Trophoblast cell (in vitro differentiated cells and primary cell): ENCODE results near the gene BCL7A.

ENCODE experiments used
- DNase-seq, 2 donors: peaks; one replicate each; pipeline ENCODE4 v3.0.0-alpha.2; 2016
- H2AFZ ChIP-seq: 2 replicates; pipeline ENCODE4 v1.6.1; 2013; ENCODE audit warnings: low read length, moderate library complexity, mild to moderate bottlenecking; ENCODE audit not compliant: insufficient read depth, poor library complexity
- H2AK5ac ChIP-seq: 2 replicates; pipeline ENCODE4 v1.6.1; 2013; ENCODE audit warnings: mild to moderate bottlenecking, low read length
- H2BK120ac ChIP-seq: 2 replicates; pipeline ENCODE4 v1.6.1; 2013; ENCODE audit warnings: low read length, mild to moderate bottlenecking, moderate library complexity; ENCODE audit not compliant: insufficient read depth, poor library complexity
- H2BK12ac ChIP-seq: 2 replicates; pipeline ENCODE4 v1.6.1; 2013; ENCODE audit warnings: mild to moderate bottlenecking, low read length, moderate library complexity
- H2BK5ac ChIP-seq: 2 replicates; pipeline ENCODE4 v1.6.1; 2013; ENCODE audit warnings: low read length, low read depth, moderate library complexity, mild to moderate bottlenecking; ENCODE audit not compliant: poor library complexity
- H3K14ac ChIP-seq: 2 replicates; pipeline ENCODE4 v1.6.1; 2013; ENCODE audit warnings: mild to moderate bottlenecking, low read length
- H3K18ac ChIP-seq: 2 replicates; pipeline ENCODE4 v1.6.1; 2013; ENCODE audit warnings: mild to moderate bottlenecking, low read length
- H3K23ac ChIP-seq: 2 replicates; pipeline ENCODE4 v1.6.1; 2013; ENCODE audit warnings: low read length
- H3K27ac ChIP-seq: 2 replicates; pipeline ENCODE4 v1.5.1; 2013; ENCODE audit warnings: low read depth, mild to moderate bottlenecking, inconsistent platforms, low read length, moderate library complexity
- H3K27me3 ChIP-seq: 2 replicates; pipeline ENCODE4 v1.6.1; 2013; ENCODE audit warnings: inconsistent platforms, mild to moderate bottlenecking, low read length, moderate library complexity; ENCODE audit not compliant: insufficient read depth
- H3K36me3 ChIP-seq, 2 experiments: 1 replicate in 1 of 2; 2 replicates in 1 of 2; pipeline ENCODE4 v1.6.1; 2013; ENCODE audit warnings: low read length in 2 of 2, mild to moderate bottlenecking in 2 of 2, moderate library complexity in 1 of 2; ENCODE audit not compliant: insufficient read depth in 2 of 2, control insufficient read depth in 1 of 2
- H3K4ac ChIP-seq: 2 replicates; pipeline ENCODE4 v1.6.1; 2013; ENCODE audit warnings: low read depth, mild to moderate bottlenecking, low read length, moderate library complexity
- H3K4me1 ChIP-seq, 2 experiments: 1 replicate in 1 of 2; 2 replicates in 1 of 2; pipeline ENCODE4 v1.6.1; 2013; ENCODE audit warnings: low read length in 2 of 2, mild to moderate bottlenecking in 2 of 2, moderate library complexity in 1 of 2; ENCODE audit not compliant: insufficient read depth in 2 of 2, control insufficient read depth in 1 of 2
- H3K4me2 ChIP-seq: 2 replicates; pipeline ENCODE4 v1.6.1; 2013; ENCODE audit warnings: inconsistent platforms, mild to moderate bottlenecking, low read length, moderate library complexity
- H3K4me3 ChIP-seq: 2 replicates; pipeline ENCODE4 v1.5.1; 2013; ENCODE audit warnings: mild to moderate bottlenecking, low read depth, low read length, inconsistent platforms
- H3K79me1 ChIP-seq: one replicate; pipeline ENCODE4 v1.6.1; 2013; ENCODE audit warnings: low read length
- H3K79me2 ChIP-seq: 2 replicates; pipeline ENCODE4 v1.6.1; 2013; ENCODE audit warnings: low read length, mild to moderate bottlenecking; ENCODE audit not compliant: control insufficient read depth, insufficient read depth, poor library complexity
- H3K9ac ChIP-seq: 2 replicates; pipeline ENCODE4 v1.6.1; 2013; ENCODE audit warnings: mild to moderate bottlenecking, low read length
- H3K9me3 ChIP-seq: 2 replicates; pipeline ENCODE4 v1.6.1; 2013; ENCODE audit warnings: low read depth, mild to moderate bottlenecking, control low read depth, inconsistent platforms, low read length; ENCODE audit not compliant: insufficient read depth
- H4K12ac ChIP-seq: 2 replicates; pipeline ENCODE4 v1.6.1; 2013; ENCODE audit warnings: low read depth, mild to moderate bottlenecking, low read length, moderate library complexity
- H4K8ac ChIP-seq: 2 replicates; pipeline ENCODE4 v1.6.1; 2013; ENCODE audit warnings: low read depth, mild to moderate bottlenecking, low read length, moderate library complexity
- H4K91ac ChIP-seq: one replicate; pipeline ENCODE4 v1.6.1; 2013; ENCODE audit warnings: low read depth, mild to moderate bottlenecking, low read length, moderate library complexity
- WGBS: extraction: QIAGEN DNeasy Blood & Tissue Kit; methylation state at CpG from one replicate; pipeline ENCODE4 v1.1.7; 2013; ENCODE audit warnings: missing lambda C conversion rate; ENCODE audit not compliant: insufficient read length, insufficient coverage; ENCODE audit errors: extremely low coverage; 5-methylcytosine and 5-hydroxymethylcytosine counted together

The BCL7A gene

DNA sequence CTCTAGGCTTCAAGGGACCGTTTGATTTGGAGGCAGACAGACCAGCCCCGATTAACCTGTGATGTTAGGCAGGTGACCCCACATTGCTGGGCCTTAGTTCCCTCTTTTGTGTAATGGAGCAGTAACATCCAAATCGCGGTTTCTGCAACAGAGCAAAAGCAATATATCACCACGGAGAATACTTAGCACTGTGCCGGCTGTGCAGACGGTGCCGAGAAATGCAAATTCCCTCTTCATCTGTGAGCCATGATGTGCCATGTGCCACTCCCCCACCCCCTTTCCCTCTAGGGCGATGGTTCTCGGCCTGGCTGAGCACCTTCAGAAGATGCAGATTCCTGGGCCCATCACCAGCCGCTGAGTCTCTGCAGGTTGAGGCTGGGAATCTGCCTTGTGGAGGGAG lies 10.9 kb downstream of the BCL7A start:
- Histone ChIP-seq H2AK5ac (no peak overlapping the region), H2BK120ac (no peak overlapping the region), H3K18ac (no peak overlapping the region), H3K79me2 (no peaks in the 10 kb centered on the region), H3K14ac (no peak overlapping the region), H3K79me1 (no peaks in the 10 kb centered on the region), H3K27me3 (no peaks in the 10 kb centered on the region), H3K4me2 (no peak overlapping the region), H2BK5ac (no peak overlapping the region), H3K4me3 (no peak overlapping the region), H4K12ac (no peak overlapping the region), H3K9ac (no peak overlapping the region), H3K36me3 (peaks cover 8 to 11% of the 10 kb centered on the region in 2 experiments), H4K8ac (no peak overlapping the region), H4K91ac (no peak overlapping the region), H3K27ac (no peak overlapping the region), H3K9me3 (no peaks in the 10 kb centered on the region), H2BK12ac (no peak overlapping the region), H3K23ac (no peak overlapping the region), H3K4ac (no peak overlapping the region), H2AFZ (no peak overlapping the region), H3K4me1 (no peaks in the 10 kb centered on the region)
- no CpG with 5 or more reads among the region's 11 CpGs for WGBS
- DNase-seq, result no peak

- H3K36me3 ChIP-seq, result peaks cover 8 to 11% of the 10 kb centered on the region in 2 experiments
- H3K79me2 ChIP-seq, result no peaks in the 10 kb centered on the region
- no peak overlapping the region for H4K91ac ChIP-seq
- no peak overlapping the region for H3K18ac ChIP-seq
- no peak overlapping the region for H3K14ac ChIP-seq
- no peaks in the 10 kb centered on the region for H3K79me1 ChIP-seq
- no peaks in the 10 kb centered on the region for H3K9me3 ChIP-seq
- no peak overlapping the region for H2BK120ac ChIP-seq
- H3K27ac ChIP-seq, result no peak overlapping the region
- H3K27me3 ChIP-seq, result no peaks in the 10 kb centered on the region
- no peaks in the 10 kb centered on the region for H3K4me1 ChIP-seq
- H3K4me2 ChIP-seq, result no peak overlapping the region
- no peak overlapping the region for H2AFZ ChIP-seq
- no peak overlapping the region for H4K12ac ChIP-seq
- H3K4me3 ChIP-seq, result no peak overlapping the region
- no peak overlapping the region for H3K23ac ChIP-seq
- peak in 1 of 2 donors; percentile 14 for DNase-seq
- H4K8ac ChIP-seq, result no peak overlapping the region
- H3K4ac ChIP-seq, result no peak overlapping the region
- WGBS, result no CpG with 5 or more reads among the region's 8 CpGs
- no peak overlapping the region for H2BK12ac ChIP-seq
- H3K9ac ChIP-seq, result no peak overlapping the region
- H2AK5ac ChIP-seq, result no peak overlapping the region
- H2BK5ac ChIP-seq, result no peak overlapping the region
These were observed 13.6 kb downstream of the BCL7A start for GRCh38 chr12:122035292-122035691.

DNA sequence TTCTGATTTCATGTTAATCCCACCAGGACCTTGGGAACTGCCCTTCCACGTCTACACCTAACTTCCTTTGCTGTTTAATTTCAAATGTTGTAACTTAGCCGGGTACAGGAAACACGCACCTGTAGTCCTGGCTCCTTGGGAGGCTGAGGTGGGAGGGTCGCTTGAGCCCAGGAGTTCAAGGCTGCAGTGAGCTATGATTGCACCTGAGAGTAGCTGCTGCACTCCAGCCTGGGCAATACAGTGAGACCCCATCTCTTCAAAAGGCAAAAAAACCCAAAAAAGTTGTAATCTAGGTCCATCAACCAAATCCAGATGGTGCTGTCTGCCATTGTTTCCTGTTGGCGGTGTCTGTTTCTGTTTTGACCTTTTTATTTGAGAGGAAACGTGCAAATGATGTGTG lies 14.5 kb downstream of the BCL7A start:
- no peak overlapping the region for H4K8ac ChIP-seq
- no peak overlapping the region for H2AK5ac ChIP-seq
- peaks cover 8 to 11% of the 10 kb centered on the region in 2 experiments for H3K36me3 ChIP-seq
- H3K4ac ChIP-seq, result no peak overlapping the region
- no peak overlapping the region for H3K23ac ChIP-seq
- no CpG with 5 or more reads among the region's 6 CpGs for WGBS
- no peak overlapping the region for H2BK5ac ChIP-seq
- H3K4me3 ChIP-seq, result no peak overlapping the region
- no peak overlapping the region for H3K14ac ChIP-seq
- no peak overlapping the region for H3K4me2 ChIP-seq
- H2AFZ ChIP-seq, result no peak overlapping the region
- no peak overlapping the region for H3K27ac ChIP-seq
- no peak overlapping the region for H2BK12ac ChIP-seq
- no peak overlapping the region for H3K18ac ChIP-seq
- no peaks in the 10 kb centered on the region for H3K4me1 ChIP-seq
- H4K12ac ChIP-seq, result no peak overlapping the region
- DNase-seq, result no peak
- no peaks in the 10 kb centered on the region for H3K9me3 ChIP-seq
- H3K27me3 ChIP-seq, result no peaks in the 10 kb centered on the region
- H2BK120ac ChIP-seq, result no peak overlapping the region
- H3K9ac ChIP-seq, result no peak overlapping the region
- H3K79me1 ChIP-seq, result no peaks in the 10 kb centered on the region
- H4K91ac ChIP-seq, result no peak overlapping the region
- no peaks in the 10 kb centered on the region for H3K79me2 ChIP-seq

- Histone ChIP-seq H3K79me2 (no peaks in the 10 kb centered on the region), H3K27me3 (no peaks in the 10 kb centered on the region), H3K79me1 (no peaks in the 10 kb centered on the region), H3K9me3 (no peaks in the 10 kb centered on the region), H2BK120ac (no peak overlapping the region), H3K14ac (no peak overlapping the region), H4K8ac (no peak overlapping the region), H3K4me2 (no peak overlapping the region), H2AK5ac (no peak overlapping the region), H2AFZ (no peak overlapping the region), H2BK5ac (no peak overlapping the region), H3K27ac (no peak overlapping the region), H4K12ac (no peak overlapping the region), H3K36me3 (peaks cover 15 to 17% of the 10 kb centered on the region in 2 experiments), H3K4me3 (no peak overlapping the region), H3K4me1 (no peaks in the 10 kb centered on the region), H3K9ac (no peak overlapping the region), H3K4ac (no peak overlapping the region), H3K23ac (no peak overlapping the region), H4K91ac (no peak overlapping the region), H3K18ac (no peak overlapping the region), H2BK12ac (no peak overlapping the region)
- no peak for DNase-seq
- WGBS, result no CpG with 5 or more reads among the region's 21 CpGs
These were observed 19.1 kb downstream of the BCL7A start for GRCh38 chr12:122040579-122041386.
